IMR-90 (cell line): ENCODE results near the gene F2RL1. TPM values are rescaled to one million over a fixed set of nuclear protein-coding genes. Genes with fewer than 3 reads are reported as not detected.
"Not testable (repeated sequence)": the region's sequence is repeated elsewhere in the genome, so short reads cannot be mapped to it uniquely, and the experiment has no call there.

Experiments used
- ATAC-seq: fragments of 200-7000 bp; cut with Tn5 transposase; 2 replicates; pipeline ENCODE4 v1.9.1; 2020; ENCODE audit warnings: low read depth, mild to moderate bottlenecking, moderate library complexity
- BruUV-seq: library from RNA; stranded (reverse); fragments of 400-500 nt; replicated peaks from 2 replicates; lab custom pipeline; 2021; lab: Mats Ljungman, UMichigan
- CTCF ChIA-PET: fragments of 300-600 bp; formaldehyde crosslinking; extraction: SDS; loops from one replicate; lab custom pipeline; 2021; ENCODE audit warnings: antibody characterized with exemption; lab: Yijun Ruan, JAX
- POLR2A ChIA-PET: fragments of 300-600 bp; sonication (Branson Sonifier 250); formaldehyde crosslinking; loops from one replicate; lab custom pipeline; 2022; ENCODE audit warnings: antibody characterized with exemption; ENCODE audit not compliant: unreplicated experiment; lab: Charles Lee
- DNase-seq: peaks from one replicate; pipeline ENCODE4 v3.0.0; 2013
- H2AFZ ChIP-seq: replicated peaks from 2 replicates; pipeline ENCODE3; 2013; ENCODE audit warnings: low read length, mild to moderate bottlenecking; ENCODE audit not compliant: poor library complexity
- H2AK5ac ChIP-seq: 2 replicates; pipeline ENCODE4 v1.6.1; 2013; ENCODE audit warnings: low read depth, low read length, inconsistent platforms
- H2AK9ac ChIP-seq: replicated peaks from 2 replicates; pipeline ENCODE3; 2013; ENCODE audit warnings: mild to moderate bottlenecking, low read depth, low read length, moderate library complexity; ENCODE audit not compliant: poor library complexity
- H2BK120ac ChIP-seq: 2 replicates; pipeline ENCODE4 v1.6.1; 2013; ENCODE audit warnings: low read depth, low read length, inconsistent platforms
- H2BK15ac ChIP-seq: 3 replicates; pipeline ENCODE4 v1.6.1; 2013; ENCODE audit warnings: low read depth, low read length, inconsistent platforms
- H2BK20ac ChIP-seq: 2 replicates; pipeline ENCODE4 v1.6.1; 2013; ENCODE audit warnings: low read depth, mild to moderate bottlenecking, inconsistent platforms, low read length, moderate library complexity
- H2BK5ac ChIP-seq: 2 replicates; pipeline ENCODE4 v1.6.1; 2013; ENCODE audit warnings: mild to moderate bottlenecking, low read depth, low read length, inconsistent platforms; ENCODE audit not compliant: poor library complexity, severe bottlenecking
- H3K14ac ChIP-seq: replicated peaks from 2 replicates; pipeline ENCODE4 v1.6.1; 2013; ENCODE audit warnings: low read depth, low read length, inconsistent platforms
- H3K18ac ChIP-seq: 2 replicates; pipeline ENCODE4 v1.6.1; 2013; ENCODE audit warnings: low read depth, low read length, control low read depth
- H3K23ac ChIP-seq: 2 replicates; pipeline ENCODE4 v1.6.1; 2013; ENCODE audit warnings: low read depth, low read length, inconsistent platforms
- H3K27ac ChIP-seq: 2 replicates; pipeline ENCODE4 v1.5.1; 2013; ENCODE audit warnings: mild to moderate bottlenecking, control low read depth, low read length; ENCODE audit not compliant: insufficient read depth
- H3K27me3 ChIP-seq: 2 replicates; pipeline ENCODE4 v1.6.1; 2013; ENCODE audit warnings: low read length; ENCODE audit not compliant: control insufficient read depth, insufficient read depth
- H3K36me3 ChIP-seq: 2 replicates; pipeline ENCODE4 v1.6.1; 2013; ENCODE audit warnings: low read length, mixed read lengths; ENCODE audit not compliant: control insufficient read depth, insufficient read depth
- H3K4ac ChIP-seq: 2 replicates; pipeline ENCODE4 v1.6.1; 2013; ENCODE audit warnings: low read depth, low read length, inconsistent platforms
- H3K4me1 ChIP-seq: 2 replicates; pipeline ENCODE4 v1.6.1; 2013; ENCODE audit warnings: low read length, mixed read lengths; ENCODE audit not compliant: control insufficient read depth, insufficient read depth
- H3K4me2 ChIP-seq: 2 replicates; pipeline ENCODE4 v1.6.1; 2013; ENCODE audit warnings: low read depth, mild to moderate bottlenecking, control low read depth, low read length, moderate library complexity
- H3K4me3 ChIP-seq: 2 replicates; pipeline ENCODE4 v1.5.1; 2013; ENCODE audit warnings: low read depth, mild to moderate bottlenecking, control low read depth, low read length, moderate library complexity; ENCODE audit not compliant: insufficient read depth
- H3K56ac ChIP-seq: 2 replicates; pipeline ENCODE4 v1.6.1; 2013; ENCODE audit warnings: low read length, inconsistent platforms; ENCODE audit not compliant: insufficient read depth; ENCODE audit errors: extremely low read depth
- H3K79me1 ChIP-seq, 2 experiments: 2 replicates each; pipeline ENCODE4 v1.6.1; 2013; ENCODE audit warnings: low read length in 2 of 2, inconsistent platforms in 1 of 2, low read depth in 1 of 2
- H3K9ac ChIP-seq: 2 replicates; pipeline ENCODE4 v1.6.1; 2013; ENCODE audit warnings: low read depth, low read length, control low read depth
- H3K9me1 ChIP-seq: 2 replicates; pipeline ENCODE4 v1.6.1; 2013; ENCODE audit warnings: low read length, inconsistent platforms; ENCODE audit not compliant: insufficient read depth
- H3K9me3 ChIP-seq: 2 replicates; pipeline ENCODE4 v1.6.1; 2013; ENCODE audit warnings: low read length; ENCODE audit not compliant: control insufficient read depth, insufficient read depth
- H4K20me1 ChIP-seq: 2 replicates; pipeline ENCODE4 v1.6.1; 2013; ENCODE audit warnings: low read length, inconsistent platforms; ENCODE audit not compliant: insufficient read depth
- H4K5ac ChIP-seq: 2 replicates; pipeline ENCODE4 v1.6.1; 2013; ENCODE audit warnings: mild to moderate bottlenecking, low read depth, low read length, control low read depth
- H4K8ac ChIP-seq, 2 experiments: 2 replicates each; pipeline ENCODE4 v1.6.1; 2013; ENCODE audit warnings: low read depth in 2 of 2, low read length in 2 of 2, control low read depth in 1 of 2, inconsistent platforms in 1 of 2
- H4K91ac ChIP-seq: 2 replicates; pipeline ENCODE4 v1.6.1; 2013; ENCODE audit warnings: low read depth, low read length, inconsistent platforms; ENCODE audit not compliant: insufficient read depth
- CEBPB ChIP-seq: IDR thresholded peaks from 2 replicates; pipeline ENCODE4 v1.6.1; 2012; ENCODE audit warnings: low read depth, low read length, improper control_type of control experiment
- WGBS, 2 experiments: methylation state at CpG; one replicate each; pipeline versions ENCODE4 v1.1.5 to v1.1.7; 2013; ENCODE audit warnings: missing lambda C conversion rate in 2 of 2; ENCODE audit not compliant: insufficient read length in 1 of 2; ENCODE audit errors: extremely low coverage in 2 of 2; 5-methylcytosine and 5-hydroxymethylcytosine counted together
- dilution Hi-C: fragments of 300-500 bp; cut with HindIII; formaldehyde crosslinking; loops from one replicate; pipeline ENCODE4 v1.14.3; 2018; ENCODE audit warnings: low sequenced_read_pairs; ENCODE audit not compliant: unreplicated experiment
- in situ Hi-C: fragments of 300-500 bp; cut with MboI; formaldehyde crosslinking; loops from 3 replicates; pipeline ENCODE4 v1.14.3; 2019; ENCODE audit warnings: low sequenced_read_pairs, inconsistent platforms, mixed read lengths
- intact Hi-C: fragments of 100-400 bp; cut with micrococcal nuclease; formaldehyde crosslinking; loops from 2 replicates; pipeline ENCODE4 v1.10.0; 2022
- polyA plus RNA-seq, 3 experiments: library from polyadenylated mRNA; depleted of rRNA; stranded (reverse); fragments of >200 nt; gene quantifications; 2 replicates each; pipeline ENCODE4 v1.2.3, GENCODE V29; 2012; ENCODE audit warnings: low replicate concordance in 1 of 3
- total RNA-seq: library from RNA; depleted of rRNA; stranded (reverse); fragments of >200 nt; gene quantifications from 2 replicates; pipeline ENCODE4 v1.2.3, GENCODE V29; 2012

Gene F2RL1
- total and polyA plus RNA-seq, 2 of the 4 experiments (the other 2 are of a cell fraction): 5.6 to 12.4 TPM

GRCh38 chr5:76776391-76776790 is 42.4 kb upstream of the F2RL1 start:
- no peak overlapping the region for H2BK15ac ChIP-seq
- H3K79me1 ChIP-seq: no peaks in the 10 kb centered on the region
- H3K9me1 ChIP-seq: 0 out of 2 replicates have a peak, but pooled peaks cover 4% of the 10 kb centered on the region
- no peak overlapping the region for H2BK20ac ChIP-seq
- H3K4me2 ChIP-seq: no peak overlapping the region
- H2AK5ac ChIP-seq: no peak overlapping the region
- dilution Hi-C loops: no loop called here
- no peak overlapping the region for H3K18ac ChIP-seq
- H3K27ac ChIP-seq: no peak overlapping the region
- H2AK9ac ChIP-seq: no peak overlapping the region
- no peak overlapping the region for H3K14ac ChIP-seq
- H4K20me1 ChIP-seq: no peaks in the 10 kb centered on the region
- no peak for TF ChIP-seq CEBPB
- BruUV-seq: no TSS peak
- H3K9ac ChIP-seq: no peak overlapping the region
- H3K4me3 ChIP-seq: no peak overlapping the region
- H3K23ac ChIP-seq: no peak overlapping the region
- in situ Hi-C loops: loop anchor here (5.0 kb wide), 1 partner anchor 174 kb away; no protein-coding TSS in a partner anchor
- intact Hi-C loops: loop anchor here (10.0 kb wide), 1 partner anchor 372 kb away; the partner anchor contains the start of gene IQGAP2
- no peaks in the 10 kb centered on the region for H3K9me3 ChIP-seq
- WGBS, 2 experiments: no CpG with 5 or more reads among the region's 2 CpGs
- no peak overlapping the region for H2BK5ac ChIP-seq
- no peak overlapping the region for H4K5ac ChIP-seq
- no peaks in the 10 kb centered on the region for H3K27me3 ChIP-seq
- DNase-seq (no peak), ATAC-seq (no peak)
- H3K4me1 ChIP-seq: peaks cover 6% of the 10 kb centered on the region
- no peak overlapping the region for H2AFZ ChIP-seq
- H3K56ac ChIP-seq: no peak overlapping the region
- CTCF ChIA-PET: interaction anchor here (0.6 to 1.1 kb wide), 2 partner anchors 21 to 175 kb away, joined by 3 to 4 read pairs; no protein-coding TSS in a partner anchor
- no peak overlapping the region for H3K4ac ChIP-seq
- H2BK120ac ChIP-seq: no peak overlapping the region
- no peak overlapping the region for H4K91ac ChIP-seq
- H3K36me3 ChIP-seq: no peaks in the 10 kb centered on the region
- POLR2A ChIA-PET: no interaction called here
- H4K8ac ChIP-seq: no peak overlapping the region

GRCh38 chr5:76780616-76781015 is 38.2 kb upstream of the F2RL1 start:
- H3K23ac ChIP-seq, H3K27me3 ChIP-seq, BruUV-seq, H3K18ac ChIP-seq, H2AK5ac ChIP-seq, H2BK15ac ChIP-seq, DNase-seq, H4K20me1 ChIP-seq, H2BK120ac ChIP-seq, H3K9me1 ChIP-seq, H3K4ac ChIP-seq, H3K27ac ChIP-seq, H3K36me3 ChIP-seq, ATAC-seq, H4K8ac ChIP-seq, H3K9ac ChIP-seq, dilution Hi-C loops, H2AFZ ChIP-seq, H3K56ac ChIP-seq, H4K91ac ChIP-seq, H2BK20ac ChIP-seq, POLR2A ChIA-PET, H3K4me1 ChIP-seq, H3K4me2 ChIP-seq, H4K5ac ChIP-seq, H3K14ac ChIP-seq, H2AK9ac ChIP-seq, CTCF ChIA-PET, H3K4me3 ChIP-seq, H3K9me3 ChIP-seq, H3K79me1 ChIP-seq, intact Hi-C loops, H2BK5ac ChIP-seq, in situ Hi-C loops: not testable (repeated sequence)
- 89% methylated on average over 3 of the region's 4 CpGs; no CpG with 5 or more reads in 1 of the 2 experiments for WGBS, 2 experiments
